HepG2 (cell line): ENCODE data around the gene CNNM3.
A peak's percentile ranks its signal among the peaks of the same experiment; 100 is the strongest.

ENCODE experiments used
- ASH2L ChIP-seq: fragments of 300-600, 200-600 bp; sonication (generic); IDR thresholded peaks from 2 replicates; pipeline ENCODE4 v1.7.0; 2017; ENCODE audit warnings: low read depth, mild to moderate bottlenecking, moderate library complexity, mixed read lengths, low read length; ENCODE audit not compliant: insufficient read length
- CHD2 ChIP-seq: IDR thresholded peaks from 2 replicates; pipeline ENCODE4 v1.6.1; 2011; ENCODE audit warnings: low read depth, low read length, improper control_type of control experiment
- EZH2 ChIP-seq: conservative IDR thresholded peaks from 2 replicates; pipeline ENCODE4 v1.6.1; 2012; ENCODE audit warnings: mild to moderate bottlenecking, low read depth, low read length, moderate library complexity
- HOXA9 ChIP-seq: sonication (generic); formaldehyde crosslinking; IDR thresholded peaks from 2 replicates; pipeline ENCODE4 v1.8.1; 2022; ENCODE audit warnings: missing genetic modification reagents, mild to moderate bottlenecking, moderate library complexity, borderline replicate concordance
- KAT7 ChIP-seq: IDR thresholded peaks from 2 replicates; pipeline ENCODE4 v1.6.1; 2018; ENCODE audit warnings: borderline replicate concordance, missing compliant biosample characterization
- NCOR1 ChIP-seq: fragments of 200-600 bp; sonication (generic); IDR thresholded peaks from 2 replicates; pipeline ENCODE4 v1.7.0; 2017; ENCODE audit warnings: antibody characterized with exemption, low read length, borderline replicate concordance
- POLR2A ChIP-seq, 2 experiments: IDR thresholded peaks; 2 replicates each; pipeline ENCODE4 v1.6.1; 2011; ENCODE audit warnings: low read depth in 2 of 2, low read length in 2 of 2, mild to moderate bottlenecking in 1 of 2, moderate library complexity in 1 of 2; ENCODE audit not compliant: insufficient read depth in 1 of 2
- SMAD3 ChIP-seq: sonication (generic); formaldehyde crosslinking; IDR thresholded peaks from 2 replicates; pipeline ENCODE4 v1.4.0; 2020; ENCODE audit warnings: missing genetic modification reagents
- SMARCE1 ChIP-seq: fragments of 450-650 bp; IDR thresholded peaks from 2 replicates; pipeline ENCODE4 v1.6.1; 2017; ENCODE audit warnings: borderline replicate concordance
- TBX2 ChIP-seq: sonication (generic); formaldehyde crosslinking; IDR thresholded peaks from 2 replicates; pipeline ENCODE4 v1.5.0; 2020; ENCODE audit warnings: missing genetic modification reagents, mild to moderate bottlenecking, borderline replicate concordance
- TCF7 ChIP-seq: sonication (generic); IDR thresholded peaks from 2 replicates; pipeline ENCODE4 v1.6.1; 2016; ENCODE audit warnings: antibody characterized with exemption, low read depth
- ZBTB10 ChIP-seq: sonication (generic); formaldehyde crosslinking; IDR thresholded peaks from 2 replicates; pipeline ENCODE4 v1.4.0; 2020; ENCODE audit warnings: missing genetic modification reagents, borderline replicate concordance
- ZNF609 ChIP-seq: sonication (generic); formaldehyde crosslinking; IDR thresholded peaks from 2 replicates; pipeline ENCODE4 v1.4.0; 2020; ENCODE audit warnings: mild to moderate bottlenecking, missing genetic modification reagents, borderline replicate concordance

- TF ChIP-seq SMARCE1, result no peak
- TF ChIP-seq HOXA9 (CRISPR knock-in tag), result no peak
- TF ChIP-seq NCOR1, result no peak
- TF ChIP-seq TBX2, result no peak
- no peak for TF ChIP-seq TCF7
- TF ChIP-seq EZH2, result no peak
- TF ChIP-seq POLR2A (IDR thresholded peaks at IDR 0.05; ENCODE audit: insufficient read depth in 1 of 2, low read depth in 2 of 2, low read length in 2 of 2), result peak in 1 of 2 experiments; percentile 22; a peak in 2 of 4 replicates
- no peak for TF ChIP-seq ASH2L
- no peak for TF ChIP-seq ZNF609 (CRISPR knock-in tag)
- no peak for TF ChIP-seq KAT7 (CRISPR knock-in tag)
- no peak for TF ChIP-seq ZBTB10 (CRISPR knock-in tag)
- TF ChIP-seq SMAD3 (CRISPR knock-in tag), result no peak
- TF ChIP-seq CHD2, result no peak
Measured at GRCh38 chr2:96837575-96837974, 21.5 kb downstream of the CNNM3 start.
